Measurements from ENCODE around the gene AP4M1. TPM values are rescaled to one million over a fixed set of nuclear protein-coding genes. Genes with fewer than 3 reads are reported as not detected.
A peak's percentile ranks its signal among the peaks of the same experiment; 100 is the strongest.
"Not testable (repeated sequence)": the region's sequence is repeated elsewhere in the genome, so short reads cannot be mapped to it uniquely, and the experiment has no call there.

Gene AP4M1
- polyA plus RNA-seq, 1 experiment: 26.1 TPM

DNA sequence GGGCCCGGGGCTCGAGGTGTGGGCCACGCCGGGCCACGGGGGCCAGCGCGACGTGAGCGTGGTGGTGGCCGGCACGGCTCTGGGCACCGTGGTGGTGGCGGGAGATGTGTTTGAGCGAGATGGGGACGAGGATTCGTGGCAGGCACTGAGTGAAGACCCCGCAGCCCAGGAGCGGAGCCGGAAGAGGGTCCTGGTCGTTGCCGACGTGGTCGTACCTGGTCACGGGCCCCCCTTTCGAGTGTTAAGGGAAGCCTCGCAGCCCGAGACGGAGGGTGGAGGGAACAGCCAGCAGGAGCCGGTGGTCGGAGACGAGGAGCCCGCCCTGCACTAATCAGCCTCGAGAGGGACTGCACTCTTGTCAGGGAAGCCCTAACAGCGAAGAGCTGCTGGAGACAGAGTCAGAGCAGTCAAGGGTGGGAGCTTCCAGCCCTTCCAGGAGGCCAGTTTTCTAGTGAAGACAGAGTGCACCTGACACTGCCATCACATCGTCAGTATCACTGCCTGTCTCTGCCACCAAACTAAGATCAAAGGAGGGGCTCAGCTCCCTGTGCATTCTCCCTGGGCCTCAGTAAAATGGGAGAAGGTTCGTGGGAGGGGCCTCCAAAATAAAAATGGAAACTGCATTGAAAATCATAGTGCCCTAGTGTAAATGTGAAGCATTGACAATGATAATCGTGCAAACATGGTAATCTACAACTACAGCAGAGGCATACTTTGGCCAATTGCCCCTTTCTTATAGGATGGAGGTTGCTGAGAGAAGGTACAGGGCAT lies 26.6 kb downstream of the AP4M1 start:
- peak overlapping the region; percentile 96 for H3K4me3 ChIP-seq (ENCODE audit: low read depth, low read length)
- TF ChIP-seq, protein P1, sequence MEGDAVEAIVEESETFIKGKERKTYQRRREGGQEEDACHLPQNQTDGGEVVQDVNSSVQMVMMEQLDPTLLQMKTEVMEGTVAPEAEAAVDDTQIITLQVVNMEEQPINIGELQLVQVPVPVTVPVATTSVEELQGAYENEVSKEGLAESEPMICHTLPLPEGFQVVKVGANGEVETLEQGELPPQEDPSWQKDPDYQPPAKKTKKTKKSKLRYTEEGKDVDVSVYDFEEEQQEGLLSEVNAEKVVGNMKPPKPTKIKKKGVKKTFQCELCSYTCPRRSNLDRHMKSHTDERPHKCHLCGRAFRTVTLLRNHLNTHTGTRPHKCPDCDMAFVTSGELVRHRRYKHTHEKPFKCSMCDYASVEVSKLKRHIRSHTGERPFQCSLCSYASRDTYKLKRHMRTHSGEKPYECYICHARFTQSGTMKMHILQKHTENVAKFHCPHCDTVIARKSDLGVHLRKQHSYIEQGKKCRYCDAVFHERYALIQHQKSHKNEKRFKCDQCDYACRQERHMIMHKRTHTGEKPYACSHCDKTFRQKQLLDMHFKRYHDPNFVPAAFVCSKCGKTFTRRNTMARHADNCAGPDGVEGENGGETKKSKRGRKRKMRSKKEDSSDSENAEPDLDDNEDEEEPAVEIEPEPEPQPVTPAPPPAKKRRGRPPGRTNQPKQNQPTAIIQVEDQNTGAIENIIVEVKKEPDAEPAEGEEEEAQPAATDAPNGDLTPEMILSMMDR (IDR thresholded peaks at IDR 0.05; ENCODE audit: low read depth, low read length): no peak
- no peaks in the 10 kb centered on the region for H3K9me3 ChIP-seq (ENCODE audit: control insufficient read depth, insufficient read depth, low read length)
- CTCF ChIA-PET: interaction anchor here (0.9 to 3.3 kb wide), 3 partner anchors 26 to 134 kb away, joined by 3 to 13 read pairs (median 4); partner anchors contain the start of genes AP4M1 and MCM7
- no peak overlapping the region for H3K27ac ChIP-seq (ENCODE audit: low read depth, low read length)
- DNase-seq (ENCODE audit: low read depth, low spot score): no peak
- POLR2A ChIA-PET: interaction anchor here (0.9 kb wide), 1 partner anchor 27 kb away, joined by 4 read pairs; the partner anchor contains the start of gene MCM7
- H3K27me3 ChIP-seq (ENCODE audit: control insufficient read depth, insufficient read depth, low read length): no peaks in the 10 kb centered on the region

DNA sequence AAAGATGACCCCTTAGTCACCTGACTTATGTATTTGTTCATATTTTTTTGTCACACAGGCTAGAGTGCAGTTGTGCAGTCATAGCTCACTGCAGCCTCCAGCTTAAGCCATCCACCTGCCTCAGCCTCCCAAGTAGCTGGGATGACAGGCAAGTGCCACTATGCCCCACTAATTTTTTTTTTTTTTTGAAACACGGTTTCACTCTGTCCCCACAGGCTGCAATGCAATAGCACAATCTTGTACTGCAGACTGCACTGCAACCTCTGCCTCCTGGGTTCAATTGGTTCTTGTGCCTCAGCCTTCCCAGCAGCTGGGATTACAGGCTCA lies 27.2 kb downstream of the AP4M1 start:
- ChIA-PET CTCF (interaction anchor here (0.9 to 3.3 kb wide), 3 partner anchors 27 to 134 kb away, joined by 3 to 13 read pairs (median 4); partner anchors contain the start of genes AP4M1 and MCM7), POLR2A (interaction anchor here (0.9 kb wide), 1 partner anchor 28 kb away, joined by 4 read pairs; the partner anchor contains the start of gene MCM7)
- no peak for DNase-seq (ENCODE audit: low read depth, low spot score)
- Histone ChIP-seq H3K27me3 (ENCODE audit: control insufficient read depth, insufficient read depth, low read length) (no peaks in the 10 kb centered on the region), H3K9me3 (ENCODE audit: control insufficient read depth, insufficient read depth, low read length) (no peaks in the 10 kb centered on the region), H3K4me3 (ENCODE audit: low read depth, low read length) (no peak overlapping the region), H3K27ac (ENCODE audit: low read depth, low read length) (no peak overlapping the region)
- TF ChIP-seq, protein P1 (IDR thresholded peaks at IDR 0.05; ENCODE audit: low read depth, low read length): no peak

DNA sequence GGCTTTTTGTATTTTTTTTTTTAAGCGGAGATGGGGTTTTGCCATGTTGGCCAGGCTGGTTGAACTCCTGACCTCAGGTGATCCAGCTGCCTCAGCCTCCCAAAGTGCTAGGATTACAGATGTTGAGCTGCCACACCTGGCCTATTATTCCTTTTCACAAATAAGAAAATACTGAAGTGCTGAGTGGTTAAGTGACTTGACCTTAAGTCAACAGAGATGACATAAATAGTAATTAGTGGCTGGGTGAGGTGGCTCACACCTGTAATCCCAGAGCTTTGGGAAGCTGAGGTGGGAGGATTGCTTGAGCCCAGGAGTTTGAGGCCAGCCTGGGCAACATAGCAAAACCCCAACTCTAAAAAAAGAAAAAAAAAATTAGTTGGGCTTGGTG lies 28.8 kb downstream of the AP4M1 start:
- POLR2A ChIA-PET; H3K4me3 ChIP-seq (ENCODE audit: low read depth, low read length); H3K27ac ChIP-seq (ENCODE audit: low read depth, low read length); H3K27me3 ChIP-seq (ENCODE audit: control insufficient read depth, insufficient read depth, low read length); DNase-seq (ENCODE audit: low read depth, low spot score); H3K9me3 ChIP-seq (ENCODE audit: control insufficient read depth, insufficient read depth, low read length): not testable (repeated sequence)
- CTCF ChIA-PET: interaction anchor here (0.6 to 5.4 kb wide), 22 partner anchors 9 to 277 kb away, joined by 3 to 65 read pairs (median 6); partner anchors contain the start of genes AP4M1, GAL3ST4, GPC2 and LAMTOR4

DNA sequence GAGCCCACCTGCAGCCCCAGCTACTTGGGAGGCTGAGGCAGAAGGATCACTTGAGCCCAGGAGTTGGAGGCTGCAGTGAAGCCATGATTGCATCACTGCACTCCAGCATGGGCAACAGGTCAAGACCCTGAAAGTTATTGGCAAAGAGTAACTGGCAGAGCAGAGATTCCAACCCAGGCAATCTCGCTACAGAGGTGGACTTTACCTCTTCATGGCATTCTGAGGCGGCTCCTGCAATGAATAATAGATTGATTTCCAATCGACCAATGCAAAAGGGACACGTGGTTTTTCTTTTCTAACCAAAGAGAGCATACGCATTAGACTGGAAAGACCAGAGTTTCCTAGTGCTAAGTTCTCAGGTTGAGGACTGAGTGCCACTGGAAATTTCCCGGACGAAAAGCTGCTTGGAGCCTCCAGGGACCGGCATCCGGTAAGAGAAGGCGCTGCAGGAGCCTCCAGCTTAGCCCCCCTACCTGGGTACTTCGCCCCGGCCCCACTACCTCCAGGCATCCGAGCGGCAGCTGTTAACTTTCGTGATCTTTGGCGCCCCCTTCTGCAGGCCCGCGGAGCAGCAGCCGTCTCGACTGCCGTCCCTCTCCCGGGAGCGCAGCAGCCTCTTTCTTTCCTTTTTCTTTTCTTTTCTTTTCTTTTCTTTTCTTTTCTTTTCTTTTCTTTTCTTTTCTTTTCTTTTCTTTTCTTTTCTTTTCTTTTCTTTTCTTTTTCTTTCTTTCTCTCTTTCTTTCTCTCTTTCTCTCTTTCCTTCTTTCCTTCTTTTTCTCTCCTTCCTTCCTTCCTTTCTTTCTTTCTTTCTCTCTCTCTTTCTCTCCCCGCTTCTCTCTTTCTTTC lies 29.4 kb downstream of the AP4M1 start:
- POLR2A ChIA-PET: no interaction called here
- Histone ChIP-seq H3K27me3 (ENCODE audit: control insufficient read depth, insufficient read depth, low read length) (no peaks in the 10 kb centered on the region), H3K4me3 (ENCODE audit: low read depth, low read length) (peak overlapping the region; percentile 0; the same call in 1 of the 2 replicates), H3K27ac (ENCODE audit: low read depth, low read length) (no peak overlapping the region), H3K9me3 (ENCODE audit: control insufficient read depth, insufficient read depth, low read length) (no peaks in the 10 kb centered on the region)
- CTCF ChIA-PET: interaction anchor here (0.6 to 5.4 kb wide), 30 partner anchors 8 to 827 kb away, joined by 3 to 65 read pairs (median 5); partner anchors contain the start of genes AP4M1, GAL3ST4, GPC2 and LAMTOR4
- no peak for DNase-seq (ENCODE audit: low read depth, low spot score)
- TF ChIP-seq, protein P1 (IDR thresholded peaks at IDR 0.05; ENCODE audit: low read depth, low read length): peak; percentile 79

DNA sequence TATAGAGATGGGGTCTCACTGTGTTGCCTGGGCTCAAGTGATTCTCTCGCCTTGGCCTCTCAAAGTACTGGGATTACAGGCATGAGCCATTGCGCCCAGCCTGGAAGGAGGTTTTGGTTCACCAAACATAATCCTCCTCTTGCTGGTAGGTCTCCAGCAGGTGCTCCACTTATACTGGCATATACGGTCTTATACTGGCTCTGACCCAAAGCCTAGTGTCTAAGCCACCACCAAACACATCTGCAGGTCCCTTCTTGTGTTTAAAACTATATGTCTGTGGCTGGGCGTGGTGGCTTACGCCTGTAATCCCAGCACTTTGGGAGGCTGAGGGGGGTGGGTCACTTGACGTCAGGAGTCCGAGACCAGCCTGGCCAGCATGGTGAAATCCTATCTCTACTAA lies 30.7 kb downstream of the AP4M1 start:
- Histone ChIP-seq H3K9me3 (ENCODE audit: control insufficient read depth, insufficient read depth, low read length) (no peaks in the 10 kb centered on the region), H3K27me3 (ENCODE audit: control insufficient read depth, insufficient read depth, low read length) (no peaks in the 10 kb centered on the region), H3K27ac (ENCODE audit: low read depth, low read length) (no peak overlapping the region), H3K4me3 (ENCODE audit: low read depth, low read length) (no peak overlapping the region)
- TF ChIP-seq, protein P1 (IDR thresholded peaks at IDR 0.05; ENCODE audit: low read depth, low read length): no peak
- CTCF ChIA-PET: interaction anchor here (0.9 to 5.4 kb wide), 20 partner anchors 9 to 275 kb away, joined by 3 to 65 read pairs (median 8); partner anchors contain the start of genes GAL3ST4, GPC2, LAMTOR4 and PVRIG
- DNase-seq (ENCODE audit: low read depth, low spot score): no peak
- POLR2A ChIA-PET: no interaction called here
